Measurements from ENCODE around the gene PDZD11.
"Not testable (repeated sequence)": the region's sequence is repeated elsewhere in the genome, so short reads cannot be mapped to it uniquely, and the experiment has no call there.

The PDZD11 gene, protein sequence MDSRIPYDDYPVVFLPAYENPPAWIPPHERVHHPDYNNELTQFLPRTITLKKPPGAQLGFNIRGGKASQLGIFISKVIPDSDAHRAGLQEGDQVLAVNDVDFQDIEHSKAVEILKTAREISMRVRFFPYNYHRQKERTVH

GRCh38 chrX:70289793-70290770, at the start of gene PDZD11, which contains the start of gene KIF4A:
Gene PDZD11, minus strand, starts transcription at chrX:70289927. Its CDS starts 586 bp downstream, at chrX:70289341.
Gene KIF4A, plus strand, starts transcription at chrX:70290104. Its CDS starts 355 bp downstream, at chrX:70290459.
- DNase-seq, result peak; percentile 65

GRCh38 chrX:70338290-70338689, 48.6 kb upstream of the PDZD11 start:
- no peak for DNase-seq

DNA sequence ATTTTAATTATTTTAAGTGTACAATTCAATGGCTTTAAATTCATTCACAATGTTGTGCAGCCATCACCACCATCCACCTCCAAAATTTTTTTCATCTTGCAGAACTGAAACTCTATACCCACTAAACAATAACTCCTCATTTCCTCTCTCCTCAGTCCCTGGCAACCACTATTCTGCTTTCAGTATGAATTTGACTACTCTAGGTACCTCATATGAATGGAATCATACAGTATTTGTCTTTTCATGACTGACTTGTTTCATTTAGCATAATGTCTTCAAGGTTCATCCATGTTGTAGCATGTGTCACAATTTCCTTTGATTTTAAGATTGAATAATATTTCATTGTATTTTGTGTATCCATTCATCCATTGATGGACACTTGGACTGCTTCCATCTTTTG, 47.0 kb upstream of the PDZD11 start:
- DNase-seq, result no peak

- no peak for DNase-seq
These were observed 42.9 kb upstream of the PDZD11 start for GRCh38 chrX:70332600-70332999.

GRCh38 chrX:70331161-70331560, 41.4 kb upstream of the PDZD11 start:
- no peak for DNase-seq

- no peak for DNase-seq
These were observed 34.6 kb upstream of the PDZD11 start for GRCh38 chrX:70324326-70324725.

- DNase-seq, result not testable (repeated sequence)
These were observed 33.9 kb upstream of the PDZD11 start for GRCh38 chrX:70323628-70324027.

DNA sequence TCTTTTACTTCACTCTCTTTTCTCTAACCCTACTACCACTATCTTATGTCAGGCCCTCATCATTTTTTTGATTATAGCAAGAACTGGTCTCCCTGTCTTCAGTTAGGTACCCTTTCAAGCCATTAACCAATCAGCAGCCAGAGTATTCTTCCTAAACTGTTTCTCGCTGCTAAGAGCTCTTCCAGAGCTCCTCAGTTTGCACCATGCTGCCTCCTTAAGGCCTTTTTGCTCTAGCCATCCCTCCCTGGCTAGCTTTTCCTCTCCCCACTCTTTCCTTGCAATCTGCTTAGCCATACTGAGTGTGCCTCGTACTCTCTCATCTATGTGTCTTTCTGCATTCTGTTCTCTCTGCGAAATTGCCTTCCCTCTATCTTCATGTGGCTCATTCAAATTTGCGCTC, 33.1 kb upstream of the PDZD11 start:
- no peak for DNase-seq

DNA sequence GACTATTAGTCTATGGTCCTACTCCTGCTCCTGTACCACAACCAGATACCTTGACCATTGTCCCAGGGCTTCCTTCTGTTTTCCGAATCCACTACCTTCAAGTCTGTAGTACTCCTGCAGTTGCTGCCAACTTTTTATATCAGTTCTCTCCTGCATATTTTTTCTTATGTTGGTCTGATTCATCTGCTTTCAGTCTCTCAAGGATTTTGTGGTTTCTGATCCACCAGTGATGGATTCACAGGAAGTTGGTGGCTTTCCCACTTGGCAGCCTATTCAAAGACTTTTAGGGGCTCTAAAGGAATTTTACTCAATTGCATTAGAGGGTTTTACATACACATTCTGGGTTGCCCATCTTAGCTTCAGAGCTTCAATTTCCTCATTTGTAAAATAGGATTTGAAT, 23.8 kb upstream of the PDZD11 start:
- DNase-seq, result no peak

DNA sequence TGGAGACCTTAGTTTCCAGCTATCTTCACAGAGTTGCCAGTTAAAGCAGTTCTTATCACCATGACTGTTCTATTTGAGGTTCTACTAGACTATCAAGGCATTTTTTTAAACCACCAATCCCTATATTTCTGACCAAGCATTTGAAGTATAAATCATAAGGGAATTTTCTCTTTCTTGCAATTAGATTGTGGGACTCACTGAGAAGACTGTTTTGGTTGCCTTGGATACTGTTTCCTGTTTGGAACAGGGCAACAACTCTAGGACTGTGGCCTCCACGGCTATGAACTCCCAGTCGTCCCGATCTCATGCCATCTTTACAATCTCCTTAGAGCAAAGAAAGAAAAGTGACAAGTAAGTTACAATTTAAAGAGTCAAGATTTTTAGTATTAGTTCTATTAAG, 12.0 kb upstream of the PDZD11 start:
- no peak for DNase-seq

DNA sequence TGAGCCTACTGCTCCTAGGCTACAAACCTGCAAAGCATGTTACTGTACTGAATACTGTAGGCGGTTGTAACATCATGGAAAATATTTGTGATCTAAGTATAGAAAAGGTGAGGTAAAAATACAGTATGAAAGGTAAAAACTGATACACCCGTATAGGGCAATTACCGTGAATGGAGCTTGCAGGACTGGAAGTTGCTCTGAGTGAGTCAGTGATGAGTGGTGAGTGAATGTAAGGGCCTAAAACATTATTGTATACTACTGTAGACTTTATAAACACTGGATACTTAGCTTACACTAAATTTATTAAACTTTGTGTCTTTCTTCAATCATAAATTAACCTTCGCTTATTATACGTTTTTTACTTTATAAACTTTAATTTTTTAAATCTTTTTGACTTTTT, 3.9 kb upstream of the PDZD11 start:
- DNase-seq, result no peak

- DNase-seq, result no peak
These were observed 3.1 kb upstream of the PDZD11 start for GRCh38 chrX:70292788-70293187.

DNA sequence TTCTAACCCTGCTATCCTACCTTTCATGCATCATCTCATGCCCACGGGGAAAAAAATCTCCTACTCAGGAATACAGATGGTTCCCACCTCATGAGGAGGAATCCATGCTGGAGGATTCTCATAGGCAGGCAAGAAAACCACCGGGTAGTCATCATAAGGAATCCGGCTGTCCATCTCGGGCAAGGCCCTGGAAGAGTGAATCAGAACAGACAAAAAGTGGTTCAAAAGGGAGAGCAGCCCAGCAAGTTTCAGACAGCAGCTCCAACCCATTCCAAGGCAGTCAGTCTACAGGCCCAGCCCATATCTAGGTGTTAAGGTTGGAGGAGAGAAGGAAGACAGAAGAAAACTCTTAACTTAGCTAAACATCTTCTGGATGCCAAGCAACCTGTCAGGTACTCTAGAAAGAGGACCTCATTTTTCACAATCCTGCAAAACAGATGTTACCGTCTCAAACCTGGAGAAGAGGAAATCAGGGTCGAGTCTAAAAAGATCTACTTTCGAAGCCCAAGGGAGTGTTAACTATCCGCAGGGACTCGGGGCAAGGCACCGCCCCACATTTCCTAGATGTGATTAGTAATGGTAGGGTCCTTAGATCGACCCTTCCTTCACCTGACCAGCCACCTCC, 447 bp downstream of the PDZD11 start:
- no peak for DNase-seq

- no peak for DNase-seq
These were observed 7.8 kb downstream of the PDZD11 start, which contains the start of gene RAB41 for GRCh38 chrX:70281951-70282350. Gene RAB41, plus strand, starts transcription at chrX:70282172. Its CDS starts 46 bp downstream, at chrX:70282218.

DNA sequence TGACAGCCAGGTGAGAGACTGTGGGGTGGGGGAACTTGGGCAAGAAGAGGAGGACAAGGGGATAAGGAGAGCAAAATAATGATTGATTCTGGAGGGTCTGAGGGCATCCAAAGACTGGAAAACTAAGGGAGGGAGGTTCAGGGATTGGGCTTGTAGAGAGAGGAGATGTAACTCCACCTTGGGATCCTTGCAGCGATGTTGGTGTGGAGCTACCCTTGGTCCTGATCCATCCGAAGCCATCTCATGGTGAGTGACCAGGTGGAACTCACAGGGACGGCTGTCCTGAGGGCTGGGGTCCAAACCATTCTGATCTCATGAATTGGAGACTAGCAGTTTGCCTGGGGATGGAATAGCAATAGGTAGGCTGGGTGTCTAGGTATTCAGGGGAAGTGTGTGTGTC, 9.2 kb downstream of the PDZD11 start:
- DNase-seq, result no peak

GRCh38 chrX:70279081-70279480, 10.6 kb downstream of the PDZD11 start:
- no peak for DNase-seq

DNA sequence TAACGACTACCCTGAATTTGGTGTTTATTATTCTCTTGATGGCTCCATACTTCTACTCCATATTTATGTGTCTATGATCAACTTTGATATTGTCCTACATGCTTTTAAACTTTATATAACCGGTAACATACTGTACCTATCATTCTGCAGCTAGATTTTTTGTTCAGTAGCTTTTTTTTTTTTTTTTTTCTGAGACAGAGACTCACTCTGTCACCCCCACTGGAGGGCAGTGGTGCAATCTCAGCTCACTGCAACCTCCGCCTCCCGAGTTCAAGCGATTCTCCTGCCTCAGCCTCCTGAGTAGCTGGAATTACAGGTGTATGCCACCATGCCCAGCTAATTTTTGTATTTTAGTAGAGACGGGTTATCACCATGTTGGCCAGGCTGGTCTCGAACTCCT, 15.7 kb downstream of the PDZD11 start:
- DNase-seq, result not testable (repeated sequence)

DNA sequence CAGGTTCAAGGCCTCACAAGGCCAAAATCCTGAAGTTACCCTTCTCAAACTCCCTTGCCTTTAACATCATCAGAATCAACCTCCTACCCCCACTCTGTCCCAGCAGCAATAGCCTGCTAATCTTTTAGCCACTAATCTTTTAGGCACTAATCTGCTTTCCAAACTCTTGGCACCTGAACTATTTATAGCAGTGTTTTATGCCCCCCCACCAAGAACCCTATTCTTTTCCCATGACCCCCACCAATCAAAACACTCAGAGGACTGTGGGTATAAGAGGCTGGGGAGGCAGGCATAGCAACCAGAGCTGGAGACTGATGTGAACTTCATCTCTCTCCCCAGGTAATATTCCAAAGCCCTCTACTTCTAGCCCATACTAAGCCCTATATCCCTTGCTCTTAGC, 21.7 kb downstream of the PDZD11 start, which contains the start of gene ARR3:
Gene ARR3 (plus strand): TSS at position 301 of the 400 bp plus-strand sequence. CDS start 1,052 bp downstream, outside the sequence.
- no peak for DNase-seq

DNA sequence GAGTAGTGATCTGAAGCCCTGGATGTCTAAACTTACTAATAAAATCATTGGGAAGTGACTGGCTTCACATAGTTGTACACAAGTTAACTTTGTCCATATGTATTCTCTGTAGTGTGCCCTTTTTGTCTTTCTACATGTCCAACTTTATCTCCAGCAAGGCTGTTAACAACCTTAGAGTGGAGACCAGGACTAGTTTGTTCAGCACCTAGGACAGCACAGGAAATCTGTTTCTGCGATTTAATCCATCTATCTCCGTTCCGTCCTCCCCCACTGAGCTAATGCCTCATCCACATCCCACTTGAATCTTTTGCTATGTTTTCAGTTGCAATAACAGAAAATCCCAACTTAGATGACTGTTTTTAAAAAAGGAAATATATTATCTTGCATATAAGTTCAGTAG, 24.9 kb downstream of the PDZD11 start:
- DNase-seq, result no peak

GRCh38 chrX:70262952-70263567, 26.7 kb downstream of the PDZD11 start:
- DNase-seq, result peak; percentile 5

DNA sequence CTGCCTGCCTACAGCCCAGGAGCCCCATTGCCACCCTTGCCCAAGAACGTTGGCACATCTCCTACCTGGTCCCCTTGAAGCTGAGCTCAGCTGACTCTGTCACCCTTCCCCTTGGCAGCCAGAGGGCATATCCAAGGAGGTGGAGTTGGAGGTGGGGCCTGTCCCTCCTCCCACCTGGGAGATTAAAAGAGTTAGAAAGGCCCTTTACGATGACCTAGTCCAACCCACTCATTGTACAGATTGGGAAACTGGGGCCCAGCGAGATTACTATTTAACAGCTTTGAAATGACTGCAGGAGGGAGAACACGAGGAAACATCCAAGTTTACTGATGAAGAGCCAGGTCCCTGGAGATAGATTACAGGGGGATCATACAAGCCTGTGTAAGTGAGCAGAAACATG, 29.6 kb downstream of the PDZD11 start, which contains the start of gene P2RY4:
Gene P2RY4 (minus strand): TSS at position 101 of the 400 bp plus-strand sequence. CDS start 580 bp downstream, outside the sequence.
- DNase-seq, result no peak

- no peak for DNase-seq
These were observed 32.1 kb downstream of the PDZD11 start for GRCh38 chrX:70257423-70258288.

Data from activated CD4-positive, alpha-beta T cell treated with anti-CD3 and anti-CD28 coated beads, Interleukin-2, amount 50 U/mL, for 1 hour (primary cell).